GM19395 (cell line): ENCODE measurements around the gene QSER1.
"Not testable (repeated sequence)": the region's sequence is repeated elsewhere in the genome, so short reads cannot be mapped to it uniquely, and the experiment has no call there.

Experiments
- ATAC-seq: cut with Tn5 transposase; IDR thresholded peaks from one replicate; pipeline ENCODE4 v1.9.1; 2021; ENCODE audit warnings: mild to moderate bottlenecking, moderate library complexity; ENCODE audit not compliant: unreplicated experiment

QSER1 gene

DNA sequence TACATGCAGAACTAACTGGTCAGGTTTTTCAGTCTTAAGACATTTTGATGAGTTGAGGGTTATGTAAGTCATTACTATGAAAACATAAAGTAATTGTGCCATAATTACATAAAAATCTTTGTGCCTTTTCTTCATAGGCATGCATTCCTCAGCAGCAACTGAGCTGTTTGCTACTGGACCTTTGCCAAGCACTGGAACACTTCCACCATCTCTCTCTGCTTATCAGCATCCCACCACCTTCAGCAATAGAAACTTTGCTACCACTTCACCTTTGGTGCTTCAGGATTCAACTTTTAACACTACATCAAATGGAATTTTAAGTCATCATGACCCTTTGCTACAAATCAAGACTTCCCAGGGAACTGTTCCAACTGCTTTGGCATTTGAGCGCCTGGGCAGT lies 39.0 kb downstream of the QSER1 start:
- ATAC-seq: no peak

DNA sequence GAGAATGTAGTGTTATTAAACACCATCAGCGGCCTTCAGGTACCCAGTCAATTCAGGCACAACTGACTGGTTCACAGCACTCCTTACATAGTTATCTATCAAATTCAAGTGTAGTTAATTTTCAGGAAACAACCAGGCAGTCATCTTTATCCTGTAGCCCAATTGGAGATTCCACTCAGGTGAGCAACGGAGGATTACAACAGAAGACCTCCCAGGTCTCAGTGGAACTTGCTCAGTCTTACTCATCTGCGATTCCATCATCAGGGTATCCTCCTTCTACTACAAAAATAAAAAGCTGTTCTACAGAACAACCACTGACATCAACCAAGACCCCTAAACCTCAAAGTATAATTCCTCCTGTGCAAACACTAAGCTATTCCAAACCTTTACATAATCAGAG lies 39.6 kb downstream of the QSER1 start:
- no peak for ATAC-seq

GRCh38 chr11:32935462-32936029 lies 42.9 kb downstream of the QSER1 start:
- ATAC-seq: no peak

DNA sequence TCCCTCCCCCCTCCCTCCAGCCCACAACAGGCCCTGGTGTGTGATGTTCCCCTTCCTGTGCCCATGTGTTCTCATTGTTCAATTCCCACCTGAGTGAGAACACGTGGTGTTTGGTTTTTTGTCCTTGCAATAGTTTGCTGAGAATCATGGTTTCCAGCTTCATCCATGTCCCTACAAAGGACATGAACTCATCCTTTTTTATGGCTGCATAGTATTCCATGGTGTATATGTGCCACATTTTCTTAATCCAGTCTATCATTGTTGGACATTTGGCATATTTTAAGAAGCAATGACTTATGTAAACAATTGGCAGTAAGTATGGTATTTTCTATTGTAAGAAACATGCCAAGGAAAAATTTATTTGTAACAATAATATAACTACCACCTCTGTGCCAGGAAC lies 43.6 kb downstream of the QSER1 start:
- ATAC-seq: not testable (repeated sequence)

DNA sequence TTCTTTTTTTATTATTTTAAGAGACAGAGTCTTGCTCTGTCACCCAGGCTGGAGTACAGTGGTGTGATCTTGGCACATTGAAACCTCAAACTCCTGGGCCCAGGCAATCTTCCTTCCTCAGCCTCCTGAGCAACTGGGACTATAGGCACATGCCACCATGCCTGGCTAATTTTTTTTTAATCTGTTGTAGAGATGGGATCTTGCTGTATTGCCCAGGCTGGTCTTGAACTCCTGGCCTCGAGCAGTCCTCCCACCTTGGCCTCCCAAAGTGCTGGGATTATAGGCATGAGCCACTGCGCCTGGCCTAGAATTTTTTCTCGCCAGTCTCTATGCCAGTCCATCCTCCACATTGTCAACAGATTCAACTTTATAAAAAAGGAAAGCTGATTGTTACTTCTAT lies 44.7 kb downstream of the QSER1 start:
- ATAC-seq: not testable (repeated sequence)

GRCh38 chr11:32939046-32939445 lies 46.4 kb downstream of the QSER1 start:
- peak; percentile 76 for ATAC-seq

GRCh38 chr11:32939866-32940265 lies 47.3 kb downstream of the QSER1 start:
- no peak for ATAC-seq

GRCh38 chr11:32940865-32941264 lies 48.3 kb downstream of the QSER1 start:
- ATAC-seq: no peak

DNA sequence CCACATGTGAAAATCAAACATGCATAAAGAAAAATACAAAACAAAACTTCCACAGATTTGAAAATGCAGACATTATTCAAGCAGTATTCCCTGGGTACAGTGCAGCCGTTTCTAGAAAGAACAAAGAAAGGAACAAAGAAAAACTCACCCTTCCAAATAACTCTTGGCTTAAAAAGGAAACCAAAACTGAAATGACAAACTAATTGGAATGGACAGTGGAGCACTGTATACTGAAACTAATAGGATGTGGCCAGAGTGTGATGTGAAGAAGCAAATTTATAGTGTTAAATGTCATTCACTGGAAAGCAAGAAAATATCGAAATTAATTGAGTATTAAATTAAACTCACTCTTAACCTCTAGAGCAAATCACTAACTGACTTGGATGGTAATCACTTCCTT lies 55.4 kb downstream of the QSER1 start:
- no peak for ATAC-seq

DNA sequence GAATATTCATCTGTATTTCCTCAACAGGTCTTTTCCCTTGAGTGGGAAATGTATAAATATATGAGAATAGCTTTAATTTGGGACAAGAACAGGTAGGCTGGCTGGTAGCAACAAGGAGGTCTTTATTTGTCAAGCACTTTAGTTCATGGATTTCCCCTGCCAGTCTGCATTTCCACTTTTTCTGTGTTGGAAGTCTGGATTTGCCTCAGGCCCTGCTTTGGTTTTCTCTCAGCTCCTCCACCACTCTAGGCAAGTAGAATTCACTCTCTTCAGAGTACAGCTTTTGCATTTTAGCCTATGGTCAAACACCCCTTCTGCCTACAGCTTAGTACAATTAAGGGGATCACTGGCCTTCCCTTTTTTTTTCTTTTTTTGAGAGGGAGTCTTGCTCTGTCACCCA lies 57.1 kb downstream of the QSER1 start:
- ATAC-seq: no peak

- ATAC-seq: no peak
These were observed 59.8 kb downstream of the QSER1 start for GRCh38 chr11:32952421-32952820.

DNA sequence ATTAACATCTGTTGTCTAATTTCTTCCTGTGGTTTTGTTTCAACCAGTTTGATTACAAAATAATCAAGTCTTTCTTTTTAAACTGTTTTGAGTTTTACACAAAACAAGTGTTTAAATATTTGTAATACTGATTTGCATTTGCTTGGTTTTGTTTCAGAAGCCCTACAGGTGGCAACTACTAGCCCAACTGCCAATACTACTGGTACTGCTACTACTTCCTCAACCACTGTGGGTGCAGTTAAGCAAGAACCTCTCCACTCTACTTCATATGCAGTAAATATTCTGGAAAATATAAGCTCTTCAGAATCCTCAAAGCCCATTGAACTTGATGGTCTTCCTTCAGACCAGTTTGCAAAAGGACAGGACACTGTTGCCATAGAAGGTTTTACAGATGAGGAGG lies 61.1 kb downstream of the QSER1 start:
- no peak for ATAC-seq

GRCh38 chr11:32960553-32961164 lies 68.0 kb downstream of the QSER1 start:
- ATAC-seq: no peak

DNA sequence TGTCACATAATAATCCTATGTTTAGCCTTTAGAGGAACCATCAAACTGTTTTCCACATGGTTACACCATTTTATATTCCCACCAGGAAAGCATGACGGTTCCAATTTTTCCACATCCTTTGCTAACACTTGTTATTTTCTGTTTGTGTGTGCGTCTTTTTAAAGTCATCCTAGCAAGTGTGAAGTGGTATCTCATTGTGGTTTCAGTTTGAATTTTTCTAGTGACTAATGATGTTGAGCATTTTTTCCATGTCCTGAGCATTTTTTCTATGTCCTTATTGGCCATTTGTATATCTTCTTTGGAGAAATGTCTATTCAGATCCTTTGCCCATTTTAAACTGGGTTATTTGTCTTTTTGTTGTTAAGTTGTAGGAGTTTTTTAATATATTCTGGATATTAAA lies 69.4 kb downstream of the QSER1 start:
- ATAC-seq: no peak

DNA sequence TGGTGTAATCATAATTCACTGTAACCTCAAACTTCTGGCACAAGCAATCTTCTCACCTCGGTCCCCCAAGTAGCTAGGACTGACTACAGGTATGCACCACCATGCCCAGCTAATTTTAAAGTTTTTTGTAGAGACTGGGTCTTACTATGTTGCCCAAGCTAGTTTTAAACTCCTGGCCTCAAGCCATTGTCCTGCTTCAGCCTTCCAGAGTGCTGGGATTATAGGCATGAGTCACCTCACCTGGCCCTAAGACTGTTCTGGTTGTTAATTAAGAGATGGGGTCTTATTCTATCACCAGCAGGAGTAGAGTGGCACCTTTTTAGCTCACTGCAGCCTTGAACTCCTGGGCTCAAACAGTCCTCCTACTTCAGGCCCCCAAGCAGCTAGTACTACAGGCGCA lies 71.1 kb downstream of the QSER1 start:
- no peak for ATAC-seq

DNA sequence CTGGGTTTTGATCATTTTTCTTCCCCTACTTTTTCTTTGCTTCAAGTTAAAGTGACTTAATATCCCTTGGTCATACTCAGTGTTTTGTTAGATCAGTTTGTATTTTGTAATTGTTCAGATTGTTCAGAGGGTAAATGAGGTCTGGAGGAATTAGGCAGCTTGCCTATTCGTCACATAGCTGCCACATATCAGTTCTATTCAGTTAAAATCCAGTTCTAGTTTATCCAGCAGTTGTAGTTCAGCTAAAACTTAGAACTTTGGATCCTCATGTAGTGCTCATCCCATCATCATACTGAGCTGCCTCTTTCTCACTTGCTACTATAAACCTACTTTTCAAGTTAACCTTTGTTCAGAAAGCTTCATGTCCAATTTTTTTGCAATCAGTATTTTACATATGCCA lies 75.9 kb downstream of the QSER1 start:
- no peak for ATAC-seq

DNA sequence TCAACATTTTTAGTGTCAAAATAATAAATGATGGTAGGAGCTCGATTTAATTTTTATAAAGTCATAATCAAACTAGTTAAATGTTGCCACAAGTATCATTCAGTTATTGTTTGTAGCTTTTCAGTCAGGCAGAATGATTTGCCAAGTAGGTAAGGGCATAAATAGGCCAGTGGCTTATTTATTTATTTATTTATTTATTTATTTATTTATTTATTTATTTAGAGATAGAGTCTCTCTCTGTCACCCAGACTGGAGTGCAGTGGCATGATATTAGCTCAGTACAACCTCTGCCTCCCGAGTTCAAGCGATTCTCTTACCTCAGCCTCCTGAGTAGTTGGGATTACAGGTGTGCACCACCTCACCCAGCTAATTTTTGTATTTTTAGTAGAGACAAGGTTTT lies 79.6 kb downstream of the QSER1 start:
- not testable (repeated sequence) for ATAC-seq

- ATAC-seq: no peak
These were observed 80.2 kb downstream of the QSER1 start for GRCh38 chr11:32972781-32973180.

GRCh38 chr11:32982626-32983025 lies 90.0 kb downstream of the QSER1 start:
- ATAC-seq: no peak

GRCh38 chr11:32983506-32983905 lies 90.9 kb downstream of the QSER1 start:
- ATAC-seq: no peak

DNA sequence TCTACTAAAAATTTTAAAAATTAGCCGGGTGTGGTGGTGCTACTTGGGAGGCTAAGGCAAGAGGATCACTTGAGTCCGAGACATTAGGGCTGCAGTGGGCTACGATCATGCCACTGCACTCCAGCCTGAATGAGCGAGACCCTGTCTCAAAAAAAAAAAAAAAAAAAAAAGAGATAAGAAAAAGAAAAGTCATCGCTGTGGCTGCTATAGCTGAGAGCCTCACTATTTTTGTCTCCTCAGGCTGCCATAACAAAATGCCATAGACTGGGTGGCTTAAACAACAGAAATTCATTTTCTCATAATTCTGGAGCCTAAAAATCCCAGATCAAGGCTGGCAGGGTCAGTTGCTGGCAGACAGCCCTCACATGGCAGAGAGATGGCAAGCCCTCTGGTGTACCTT lies 93.0 kb downstream of the QSER1 start:
- ATAC-seq: no peak

DNA sequence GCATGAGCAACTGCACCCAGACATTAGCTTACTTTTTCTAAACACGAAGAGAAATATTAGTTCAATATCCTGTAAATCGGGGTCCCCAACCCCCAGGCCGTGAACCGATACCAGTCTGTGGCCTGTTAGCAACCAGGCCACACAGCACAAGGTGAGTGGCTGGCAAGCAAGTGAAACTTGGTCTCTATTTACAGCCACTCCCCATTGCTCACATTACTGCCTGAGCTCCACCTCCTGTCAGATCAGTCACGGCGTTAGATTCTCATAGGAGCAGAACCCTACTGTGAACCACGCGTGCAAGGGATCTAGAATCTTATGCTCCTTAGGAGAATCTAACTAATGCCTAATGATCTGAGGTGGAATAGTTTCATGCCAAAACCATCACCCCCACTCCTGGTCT lies 95.2 kb downstream of the QSER1 start:
- ATAC-seq: no peak

GRCh38 chr11:32990481-32990880 lies 97.9 kb downstream of the QSER1 start:
- no peak for ATAC-seq
